ENCODE data around the gene CFAP74. TPM values are rescaled to one million over a fixed set of nuclear protein-coding genes. Genes with fewer than 3 reads are reported as not detected.

The CFAP74 gene
- total and polyA plus RNA-seq, 9 of the 15 experiments (the other 6 are each of a cell fraction or from before 2014, with no cell fraction given), result 0.03 to 0.15 (median 0.05) TPM; not detected in 6

DNA sequence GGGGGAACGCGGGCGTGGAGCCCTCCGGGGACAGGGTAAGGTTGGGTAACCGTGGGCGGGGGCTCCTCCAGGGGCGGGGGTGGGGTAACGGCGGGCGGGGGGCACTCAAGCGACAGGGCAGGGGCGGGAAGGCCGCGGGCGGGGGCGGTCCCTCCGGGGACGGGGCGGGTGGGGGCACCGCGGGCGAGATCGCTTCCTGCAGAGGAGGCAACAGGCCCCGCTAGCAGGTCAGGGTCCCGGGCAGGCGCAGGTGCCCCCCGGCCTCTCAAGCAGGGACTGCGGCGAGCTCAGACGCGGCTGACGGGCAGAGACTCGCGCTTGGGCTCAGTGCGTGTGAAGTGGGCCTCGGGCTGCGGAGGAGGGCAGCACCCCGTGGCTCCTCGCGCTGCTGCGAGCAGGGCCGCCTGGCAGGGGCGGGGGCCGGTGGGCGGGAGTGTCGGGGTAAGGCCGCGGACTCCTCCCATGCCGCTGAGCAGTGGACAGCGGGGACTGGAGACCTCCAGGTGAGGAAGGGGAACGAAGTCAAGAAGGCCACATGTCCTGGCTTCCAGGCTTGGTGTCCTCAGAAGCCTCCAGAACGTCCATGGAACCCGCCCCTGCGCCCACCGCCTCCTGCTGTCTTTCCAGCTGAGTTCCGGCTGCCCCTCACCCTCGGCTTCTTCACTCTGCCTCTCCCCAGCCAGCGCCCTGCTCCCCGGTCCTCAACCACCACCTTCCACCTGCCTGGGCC is 112.1 kb downstream of the CFAP74 start (continued):
- no peak for TF ChIP-seq TEAD2 (tag; IDR thresholded peaks at IDR 0.05)
- TF ChIP-seq PHF20 (IDR thresholded peaks at IDR 0.05; ENCODE audit: partially characterized antibody), result peak; percentile 63
- TF ChIP-seq SMAD1 (IDR thresholded peaks at IDR 0.05; ENCODE audit: low read depth, low read length, partially characterized antibody), result no peak
- no peak for TF ChIP-seq BRF1 (IDR thresholded peaks at IDR 0.05; ENCODE audit: borderline replicate concordance, extremely low read depth, insufficient read length)
- TF ChIP-seq GTF2F1 (IDR thresholded peaks at IDR 0.05; ENCODE audit: low read depth, low read length), result no peak
- TF ChIP-seq, protein P1, sequence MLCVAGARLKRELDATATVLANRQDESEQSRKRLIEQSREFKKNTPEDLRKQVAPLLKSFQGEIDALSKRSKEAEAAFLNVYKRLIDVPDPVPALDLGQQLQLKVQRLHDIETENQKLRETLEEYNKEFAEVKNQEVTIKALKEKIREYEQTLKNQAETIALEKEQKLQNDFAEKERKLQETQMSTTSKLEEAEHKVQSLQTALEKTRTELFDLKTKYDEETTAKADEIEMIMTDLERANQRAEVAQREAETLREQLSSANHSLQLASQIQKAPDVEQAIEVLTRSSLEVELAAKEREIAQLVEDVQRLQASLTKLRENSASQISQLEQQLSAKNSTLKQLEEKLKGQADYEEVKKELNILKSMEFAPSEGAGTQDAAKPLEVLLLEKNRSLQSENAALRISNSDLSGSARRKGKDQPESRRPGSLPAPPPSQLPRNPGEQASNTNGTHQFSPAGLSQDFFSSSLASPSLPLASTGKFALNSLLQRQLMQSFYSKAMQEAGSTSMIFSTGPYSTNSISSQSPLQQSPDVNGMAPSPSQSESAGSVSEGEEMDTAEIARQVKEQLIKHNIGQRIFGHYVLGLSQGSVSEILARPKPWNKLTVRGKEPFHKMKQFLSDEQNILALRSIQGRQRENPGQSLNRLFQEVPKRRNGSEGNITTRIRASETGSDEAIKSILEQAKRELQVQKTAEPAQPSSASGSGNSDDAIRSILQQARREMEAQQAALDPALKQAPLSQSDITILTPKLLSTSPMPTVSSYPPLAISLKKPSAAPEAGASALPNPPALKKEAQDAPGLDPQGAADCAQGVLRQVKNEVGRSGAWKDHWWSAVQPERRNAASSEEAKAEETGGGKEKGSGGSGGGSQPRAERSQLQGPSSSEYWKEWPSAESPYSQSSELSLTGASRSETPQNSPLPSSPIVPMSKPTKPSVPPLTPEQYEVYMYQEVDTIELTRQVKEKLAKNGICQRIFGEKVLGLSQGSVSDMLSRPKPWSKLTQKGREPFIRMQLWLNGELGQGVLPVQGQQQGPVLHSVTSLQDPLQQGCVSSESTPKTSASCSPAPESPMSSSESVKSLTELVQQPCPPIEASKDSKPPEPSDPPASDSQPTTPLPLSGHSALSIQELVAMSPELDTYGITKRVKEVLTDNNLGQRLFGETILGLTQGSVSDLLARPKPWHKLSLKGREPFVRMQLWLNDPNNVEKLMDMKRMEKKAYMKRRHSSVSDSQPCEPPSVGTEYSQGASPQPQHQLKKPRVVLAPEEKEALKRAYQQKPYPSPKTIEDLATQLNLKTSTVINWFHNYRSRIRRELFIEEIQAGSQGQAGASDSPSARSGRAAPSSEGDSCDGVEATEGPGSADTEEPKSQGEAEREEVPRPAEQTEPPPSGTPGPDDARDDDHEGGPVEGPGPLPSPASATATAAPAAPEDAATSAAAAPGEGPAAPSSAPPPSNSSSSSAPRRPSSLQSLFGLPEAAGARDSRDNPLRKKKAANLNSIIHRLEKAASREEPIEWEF (CRISPR knock-in tag; IDR thresholded peaks at IDR 0.05), result no peak
- TF ChIP-seq GATA2 (CRISPR knock-in tag; IDR thresholded peaks at IDR 0.05), result no peak
- TF ChIP-seq ZFX (CRISPR knock-in tag; IDR thresholded peaks at IDR 0.05), result peak; percentile 91
- TF ChIP-seq CCNT2 (IDR thresholded peaks at IDR 0.05; ENCODE audit: borderline replicate concordance, extremely low read depth, insufficient read length, low read depth, low read length), result peak; percentile 27
- TF ChIP-seq, protein P2, sequence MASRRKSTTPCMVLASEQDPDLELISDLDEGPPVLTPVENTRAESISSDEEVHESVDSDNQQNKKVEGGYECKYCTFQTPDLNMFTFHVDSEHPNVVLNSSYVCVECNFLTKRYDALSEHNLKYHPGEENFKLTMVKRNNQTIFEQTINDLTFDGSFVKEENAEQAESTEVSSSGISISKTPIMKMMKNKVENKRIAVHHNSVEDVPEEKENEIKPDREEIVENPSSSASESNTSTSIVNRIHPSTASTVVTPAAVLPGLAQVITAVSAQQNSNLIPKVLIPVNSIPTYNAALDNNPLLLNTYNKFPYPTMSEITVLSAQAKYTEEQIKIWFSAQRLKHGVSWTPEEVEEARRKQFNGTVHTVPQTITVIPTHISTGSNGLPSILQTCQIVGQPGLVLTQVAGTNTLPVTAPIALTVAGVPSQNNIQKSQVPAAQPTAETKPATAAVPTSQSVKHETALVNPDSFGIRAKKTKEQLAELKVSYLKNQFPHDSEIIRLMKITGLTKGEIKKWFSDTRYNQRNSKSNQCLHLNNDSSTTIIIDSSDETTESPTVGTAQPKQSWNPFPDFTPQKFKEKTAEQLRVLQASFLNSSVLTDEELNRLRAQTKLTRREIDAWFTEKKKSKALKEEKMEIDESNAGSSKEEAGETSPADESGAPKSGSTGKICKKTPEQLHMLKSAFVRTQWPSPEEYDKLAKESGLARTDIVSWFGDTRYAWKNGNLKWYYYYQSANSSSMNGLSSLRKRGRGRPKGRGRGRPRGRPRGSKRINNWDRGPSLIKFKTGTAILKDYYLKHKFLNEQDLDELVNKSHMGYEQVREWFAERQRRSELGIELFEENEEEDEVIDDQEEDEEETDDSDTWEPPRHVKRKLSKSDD (conservative IDR thresholded peaks at IDR 0.05; ENCODE audit: low read length), result no peak
- peak; percentile 29 for TF ChIP-seq PCBP1 (IDR thresholded peaks at IDR 0.05; ENCODE audit: low read depth, low read length, poor library complexity, severe bottlenecking)
- TF ChIP-seq ZBED1 (IDR thresholded peaks at IDR 0.05), result no peak
- TF ChIP-seq, protein P3, sequence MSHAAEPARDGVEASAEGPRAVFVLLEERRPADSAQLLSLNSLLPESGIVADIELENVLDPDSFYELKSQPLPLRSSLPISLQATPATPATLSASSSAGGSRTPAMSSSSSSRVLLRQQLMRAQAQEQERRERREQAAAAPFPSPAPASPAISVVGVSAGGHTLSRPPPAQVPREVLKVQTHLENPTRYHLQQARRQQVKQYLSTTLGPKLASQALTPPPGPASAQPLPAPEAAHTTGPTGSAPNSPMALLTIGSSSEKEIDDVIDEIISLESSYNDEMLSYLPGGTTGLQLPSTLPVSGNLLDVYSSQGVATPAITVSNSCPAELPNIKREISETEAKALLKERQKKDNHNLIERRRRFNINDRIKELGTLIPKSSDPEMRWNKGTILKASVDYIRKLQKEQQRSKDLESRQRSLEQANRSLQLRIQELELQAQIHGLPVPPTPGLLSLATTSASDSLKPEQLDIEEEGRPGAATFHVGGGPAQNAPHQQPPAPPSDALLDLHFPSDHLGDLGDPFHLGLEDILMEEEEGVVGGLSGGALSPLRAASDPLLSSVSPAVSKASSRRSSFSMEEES (CRISPR knock-in tag; IDR thresholded peaks at IDR 0.05), result no peak
- TF ChIP-seq SREBF1 (IDR thresholded peaks at IDR 0.05; ENCODE audit: borderline replicate concordance, low read depth, low read length), result no peak
- TF ChIP-seq THRAP3 (IDR thresholded peaks at IDR 0.05; ENCODE audit: borderline replicate concordance), result no peak
- TF ChIP-seq BCL6 (CRISPR knock-in tag; IDR thresholded peaks at IDR 0.05), result no peak
- 0 out of 2 replicates have a peak, but pooled peaks have one; percentile 12 for TF ChIP-seq BHLHE40 (IDR thresholded peaks at IDR 0.05; ENCODE audit: low read length)
- no peak for TF ChIP-seq ZNF707 (CRISPR knock-in tag; conservative IDR thresholded peaks at IDR 0.05)
- no peak for TF ChIP-seq TCF7L2 (IDR thresholded peaks at IDR 0.05; ENCODE audit: low read depth, low read length)
- TF ChIP-seq LARP7 (IDR thresholded peaks at IDR 0.05), result no peak
